Suprapubic skin (tissue), 4 donors: ENCODE measurements around the gene PPP1R9A. TPM values are rescaled to one million over a fixed set of nuclear protein-coding genes. Genes with fewer than 3 reads are reported as not detected.

ENCODE experiments used
- DNase-seq, 2 donors: peaks; one replicate each; pipeline ENCODE4 v3.0.0-alpha.2; 2019; ENCODE audit warnings: low spot score in 2 of 2
- H3K27ac ChIP-seq: fragments of 200-600 bp; sonication (generic); one replicate; pipeline ENCODE4 v1.5.1; 2019
- H3K27me3 ChIP-seq: fragments of 200-600 bp; sonication (generic); one replicate; pipeline ENCODE4 v1.5.1; 2019
- H3K36me3 ChIP-seq: fragments of 200-600 bp; sonication (generic); one replicate; pipeline ENCODE4 v1.5.1; 2019
- H3K4me1 ChIP-seq: fragments of 200-600 bp; sonication (generic); one replicate; pipeline ENCODE4 v1.5.1; 2019
- H3K4me3 ChIP-seq: fragments of 200-600 bp; sonication (generic); one replicate; pipeline ENCODE4 v1.5.1; 2019; ENCODE audit warnings: mild to moderate bottlenecking
- H3K9me3 ChIP-seq: fragments of 200-600 bp; sonication (generic); one replicate; pipeline ENCODE4 v1.5.1; 2019
- CTCF ChIP-seq, 2 donors: fragments of 200-600 bp in 1 of 2; fragments of 450-650 bp in 1 of 2; sonication (generic) in 1 of 2; IDR thresholded peaks; one replicate each; pipeline ENCODE4 v1.5.1; 2016 to 2019; ENCODE audit warnings: antibody characterized with exemption in 2 of 2, mild to moderate bottlenecking in 1 of 2, moderate library complexity in 1 of 2
- EP300 ChIP-seq: sonication (generic); formaldehyde crosslinking; IDR thresholded peaks from one replicate; pipeline ENCODE4 v1.6.1; 2017; ENCODE audit warnings: antibody characterized with exemption
- POLR2A ChIP-seq, 2 donors: fragments of 450-650 bp; IDR thresholded peaks; one replicate each; pipeline ENCODE4 v1.6.1; 2017; ENCODE audit warnings: antibody characterized with exemption in 2 of 2, mild to moderate bottlenecking in 2 of 2, moderate library complexity in 2 of 2
- POLR2AphosphoS5 ChIP-seq, 3 donors: sonication (generic); formaldehyde crosslinking; IDR thresholded peaks; one replicate each; pipeline ENCODE4 v1.6.1; 2017; ENCODE audit warnings: antibody characterized with exemption in 3 of 3
- WGBS: methylation state at CpG from one replicate; pipeline ENCODE4 v1.1.5; 2018; 5-methylcytosine and 5-hydroxymethylcytosine counted together
- total RNA-seq, 4 donors: library from RNA; depleted of rRNA; stranded (reverse); fragments of >200 nt; gene quantifications; one replicate each; pipeline ENCODE4 v1.1.0, GENCODE V29; 2016

The PPP1R9A gene
- total RNA-seq, 4 donors from 2014 or later, result 0.49 to 8.6 (median 2.5) TPM

DNA sequence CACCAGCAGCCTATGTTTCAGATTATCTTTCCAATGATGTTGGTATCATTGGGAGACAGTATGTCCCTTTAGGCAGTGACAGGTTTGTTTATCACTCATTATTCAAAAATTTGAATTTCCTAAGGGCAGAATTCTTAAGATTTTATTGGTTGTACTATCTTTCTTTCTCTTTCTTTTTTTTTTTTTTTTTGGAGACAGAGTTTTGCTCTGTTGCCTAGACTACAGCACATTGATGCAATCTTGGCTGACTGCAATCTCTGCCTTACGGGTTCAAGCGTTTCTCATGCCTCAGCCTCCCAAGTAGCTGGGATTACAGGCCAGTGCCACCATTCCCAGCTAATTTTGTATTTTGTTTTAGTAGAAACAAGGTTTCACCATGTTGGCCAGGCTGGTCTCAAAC, 305.8 kb downstream of the PPP1R9A start:
- Histone ChIP-seq H3K9me3 (no peaks in the 10 kb centered on the region), H3K4me1 (no peaks in the 10 kb centered on the region), H3K4me3 (no peak overlapping the region), H3K27ac (peak overlapping the region; percentile 4), H3K27me3 (no peaks in the 10 kb centered on the region), H3K36me3 (no peaks in the 10 kb centered on the region)
- no peak for DNase-seq
- TF ChIP-seq EP300 (no peak), CTCF (IDR thresholded peaks at IDR 0.05) (no peak), POLR2A (IDR thresholded peaks at IDR 0.05) (no peak), POLR2AphosphoS5 (IDR thresholded peaks at IDR 0.05) (no peak)
- 58% methylated on average over 2 of the region's 2 CpGs for WGBS

DNA sequence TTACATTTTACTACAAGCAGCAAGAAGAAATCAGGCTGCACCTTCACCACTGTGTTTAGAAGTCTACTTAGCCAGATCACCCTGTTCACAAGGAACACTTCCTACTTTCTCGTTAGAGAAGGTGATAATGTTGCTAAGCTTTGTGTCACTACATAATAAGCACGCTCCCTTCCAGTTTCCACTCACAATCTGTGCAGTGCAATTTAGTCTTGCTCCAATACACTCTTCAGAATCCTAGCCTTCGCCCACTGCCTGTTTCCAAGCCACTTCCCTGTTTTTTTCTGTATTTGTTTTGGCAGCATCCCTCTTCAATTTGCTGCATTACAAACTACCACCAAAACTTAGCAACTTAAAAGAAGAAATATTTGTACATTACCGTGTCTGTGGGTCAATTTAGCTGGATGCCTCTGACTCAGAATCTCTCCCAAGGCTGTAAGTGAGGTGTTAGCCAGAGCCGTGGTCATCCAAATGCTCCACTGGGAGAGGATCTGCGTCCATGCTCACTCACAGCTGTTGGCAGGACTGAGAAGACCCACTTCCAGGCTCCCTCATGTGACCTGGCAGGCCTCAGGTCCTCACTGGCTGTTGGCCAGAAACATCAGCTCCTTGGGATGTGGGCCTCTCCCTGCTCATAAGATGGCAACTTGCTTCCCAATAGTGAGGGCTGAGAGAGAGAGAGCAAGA, 306.6 kb downstream of the PPP1R9A start:
- peak in 1 of 2 donors; percentile 78 for DNase-seq
- TF ChIP-seq POLR2A (IDR thresholded peaks at IDR 0.05), result no peak
- TF ChIP-seq POLR2AphosphoS5 (IDR thresholded peaks at IDR 0.05), result no peak
- TF ChIP-seq EP300, result no peak
- TF ChIP-seq CTCF (IDR thresholded peaks at IDR 0.05), result no peak
- Histone ChIP-seq H3K27me3 (no peaks in the 10 kb centered on the region), H3K9me3 (no peaks in the 10 kb centered on the region), H3K4me3 (no peak overlapping the region), H3K27ac (peak overlapping the region; percentile 4), H3K36me3 (no peaks in the 10 kb centered on the region), H3K4me1 (no peaks in the 10 kb centered on the region)
- WGBS, result 62% methylated on average over 4 of the region's 6 CpGs

- Histone ChIP-seq H3K4me1 (no peaks in the 10 kb centered on the region), H3K9me3 (no peaks in the 10 kb centered on the region), H3K27ac (no peak overlapping the region), H3K4me3 (no peak overlapping the region), H3K27me3 (no peaks in the 10 kb centered on the region), H3K36me3 (no peaks in the 10 kb centered on the region)
- DNase-seq, result no peak
- 63% methylated on average over 2 of the region's 2 CpGs for WGBS
- no peak for TF ChIP-seq POLR2A (IDR thresholded peaks at IDR 0.05)
- no peak for TF ChIP-seq EP300
- TF ChIP-seq CTCF (IDR thresholded peaks at IDR 0.05), result no peak
- no peak for TF ChIP-seq POLR2AphosphoS5 (IDR thresholded peaks at IDR 0.05)
These were observed 312.3 kb downstream of the PPP1R9A start for GRCh38 chr7:95219721-95220120.

DNA sequence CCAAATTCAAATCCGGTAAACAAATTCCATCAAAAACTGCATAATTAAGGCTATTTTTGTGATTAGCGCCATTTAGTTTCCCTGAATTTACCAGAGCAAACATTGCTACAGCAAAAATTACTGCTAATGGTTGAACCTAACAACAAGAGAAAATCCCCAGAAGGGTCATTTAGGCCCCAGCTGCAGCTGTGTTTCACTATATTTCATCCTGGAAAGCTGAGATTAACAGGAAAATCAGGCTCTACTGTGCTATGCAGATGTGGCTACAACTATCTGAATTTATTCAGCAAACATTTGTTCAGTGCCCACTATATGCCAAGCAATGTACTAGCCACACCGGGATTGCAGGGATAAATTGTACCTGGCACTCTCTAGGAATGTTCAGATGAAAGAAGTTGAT, 312.9 kb downstream of the PPP1R9A start:
- no peaks in the 10 kb centered on the region for H3K4me1 ChIP-seq
- no peaks in the 10 kb centered on the region for H3K27me3 ChIP-seq
- TF ChIP-seq EP300, result no peak
- no peak for TF ChIP-seq POLR2AphosphoS5 (IDR thresholded peaks at IDR 0.05)
- no peak for TF ChIP-seq POLR2A (IDR thresholded peaks at IDR 0.05)
- no peak for TF ChIP-seq CTCF (IDR thresholded peaks at IDR 0.05)
- H3K4me3 ChIP-seq, result no peak overlapping the region
- DNase-seq, result no peak
- WGBS, result 63% methylated on average over 3 of the region's 3 CpGs
- no peaks in the 10 kb centered on the region for H3K9me3 ChIP-seq
- H3K27ac ChIP-seq, result no peak overlapping the region
- no peaks in the 10 kb centered on the region for H3K36me3 ChIP-seq

DNA sequence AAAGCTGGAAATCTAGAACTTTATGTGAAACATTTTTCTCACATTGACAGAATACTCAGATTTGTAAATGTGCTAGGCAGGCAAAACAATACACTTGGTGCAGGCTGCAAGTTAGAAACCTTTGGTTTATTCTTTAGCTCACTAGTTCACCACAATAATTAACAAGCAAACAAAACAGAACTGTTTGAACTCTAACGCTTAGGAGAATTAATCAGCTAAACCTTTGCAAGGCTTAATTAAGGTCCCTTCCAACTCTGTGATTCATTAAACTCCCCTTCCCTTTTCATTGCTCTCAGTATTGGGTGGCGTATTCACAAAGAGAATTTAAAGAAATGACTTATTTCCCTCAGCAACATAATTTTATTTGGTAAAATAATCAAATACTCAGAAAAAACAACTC, 317.9 kb downstream of the PPP1R9A start:
- no peak overlapping the region for H3K4me3 ChIP-seq
- H3K4me1 ChIP-seq, result no peaks in the 10 kb centered on the region
- 90% methylated on average over 2 of the region's 2 CpGs for WGBS
- TF ChIP-seq EP300, result no peak
- no peak for TF ChIP-seq POLR2A (IDR thresholded peaks at IDR 0.05)
- no peak for TF ChIP-seq POLR2AphosphoS5 (IDR thresholded peaks at IDR 0.05)
- TF ChIP-seq CTCF (IDR thresholded peaks at IDR 0.05), result no peak
- H3K27me3 ChIP-seq, result no peaks in the 10 kb centered on the region
- H3K36me3 ChIP-seq, result no peaks in the 10 kb centered on the region
- no peaks in the 10 kb centered on the region for H3K9me3 ChIP-seq
- no peak for DNase-seq
- H3K27ac ChIP-seq, result no peak overlapping the region
